Measurements from ENCODE around the gene RUNX2. TPM values are rescaled to one million over a fixed set of nuclear protein-coding genes. Genes with fewer than 3 reads are reported as not detected.

The RUNX2 gene
- total RNA-seq, 4 donors from 2014 or later, result 0.26 to 6.2 (median 2.1) TPM

DNA sequence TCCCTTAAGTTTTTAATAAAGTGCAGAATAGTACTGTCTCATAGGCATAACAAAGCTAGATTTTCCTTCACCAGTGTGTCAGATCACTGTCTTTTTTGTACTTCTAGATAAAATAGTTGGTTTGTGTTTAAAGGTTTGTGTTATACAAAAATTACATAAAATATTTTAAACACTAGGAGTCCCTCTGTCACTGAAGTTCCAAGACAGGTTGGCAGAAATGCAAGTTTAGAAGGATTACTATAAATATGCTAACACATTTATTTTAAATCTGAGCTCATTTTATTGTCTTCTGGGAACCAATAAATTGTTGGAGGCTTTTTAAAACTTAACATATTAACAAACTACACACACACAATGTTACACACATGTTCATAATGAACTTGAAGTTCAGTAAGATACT lies 30.8 kb upstream of the RUNX2 start:
- Histone ChIP-seq H3K4me1 (no peaks in the 10 kb centered on the region), H3K27ac (no peak overlapping the region), H3K27me3 (no peaks in the 10 kb centered on the region), H3K4me3 (no peak overlapping the region), H3K36me3 (no peaks in the 10 kb centered on the region), H3K9me3 (no peaks in the 10 kb centered on the region)
- intact Hi-C loops (cut with DNase I; ENCODE audit: low total_unique reads), result no loop called here
- TF ChIP-seq POLR2A (IDR thresholded peaks at IDR 0.05) (no peak), CTCF (IDR thresholded peaks at IDR 0.05) (no peak)
- no peak for DNase-seq

DNA sequence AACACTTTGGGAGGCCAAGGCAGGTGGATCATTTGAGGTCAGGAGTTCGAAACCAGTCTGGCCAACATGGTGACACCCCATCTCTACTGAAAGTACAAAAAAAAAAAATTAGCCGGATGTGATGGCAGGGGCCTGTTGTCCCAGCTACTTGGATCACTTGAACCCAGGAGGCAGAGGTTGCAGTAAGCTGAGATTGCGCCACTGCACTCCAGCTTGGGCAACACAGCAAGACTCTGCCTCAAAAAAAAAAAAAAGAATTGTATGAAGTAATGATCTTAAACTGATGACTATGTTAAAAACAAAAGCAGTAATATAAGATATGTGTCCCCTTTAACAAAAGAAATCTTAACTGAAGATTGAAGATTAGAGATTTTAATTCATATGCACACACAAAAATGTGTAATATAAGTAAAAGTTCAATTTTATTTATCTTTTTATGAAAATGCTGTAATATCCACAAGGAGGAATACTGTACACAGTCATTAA lies 29.0 kb upstream of the RUNX2 start:
- Histone ChIP-seq H3K27ac (no peak overlapping the region), H3K9me3 (no peaks in the 10 kb centered on the region), H3K4me3 (no peak overlapping the region), H3K36me3 (no peaks in the 10 kb centered on the region), H3K27me3 (no peaks in the 10 kb centered on the region), H3K4me1 (no peaks in the 10 kb centered on the region)
- DNase-seq, result no peak
- TF ChIP-seq CTCF (IDR thresholded peaks at IDR 0.05), result no peak
- no peak for TF ChIP-seq POLR2A (IDR thresholded peaks at IDR 0.05)
- intact Hi-C loops (cut with DNase I; ENCODE audit: low total_unique reads), result no loop called here

GRCh38 chr6:45300736-45301135 lies 27.4 kb upstream of the RUNX2 start:
- no peak for DNase-seq
- no peaks in the 10 kb centered on the region for H3K27me3 ChIP-seq
- no peak overlapping the region for H3K27ac ChIP-seq
- intact Hi-C loops (cut with DNase I; ENCODE audit: low total_unique reads), result no loop called here
- no peaks in the 10 kb centered on the region for H3K36me3 ChIP-seq
- no peak overlapping the region for H3K4me3 ChIP-seq
- no peaks in the 10 kb centered on the region for H3K4me1 ChIP-seq
- H3K9me3 ChIP-seq, result no peaks in the 10 kb centered on the region
- TF ChIP-seq POLR2A (IDR thresholded peaks at IDR 0.05) (no peak), CTCF (IDR thresholded peaks at IDR 0.05) (no peak)

- Histone ChIP-seq H3K9me3 (no peaks in the 10 kb centered on the region), H3K27me3 (no peaks in the 10 kb centered on the region), H3K4me3 (no peak overlapping the region), H3K27ac (no peak overlapping the region), H3K36me3 (no peaks in the 10 kb centered on the region), H3K4me1 (no peaks in the 10 kb centered on the region)
- TF ChIP-seq POLR2A (IDR thresholded peaks at IDR 0.05), result no peak
- no peak for TF ChIP-seq CTCF (IDR thresholded peaks at IDR 0.05)
- DNase-seq, result no peak
- intact Hi-C loops (cut with DNase I; ENCODE audit: low total_unique reads), result no loop called here
These were observed 26.6 kb upstream of the RUNX2 start for GRCh38 chr6:45301348-45302142.

DNA sequence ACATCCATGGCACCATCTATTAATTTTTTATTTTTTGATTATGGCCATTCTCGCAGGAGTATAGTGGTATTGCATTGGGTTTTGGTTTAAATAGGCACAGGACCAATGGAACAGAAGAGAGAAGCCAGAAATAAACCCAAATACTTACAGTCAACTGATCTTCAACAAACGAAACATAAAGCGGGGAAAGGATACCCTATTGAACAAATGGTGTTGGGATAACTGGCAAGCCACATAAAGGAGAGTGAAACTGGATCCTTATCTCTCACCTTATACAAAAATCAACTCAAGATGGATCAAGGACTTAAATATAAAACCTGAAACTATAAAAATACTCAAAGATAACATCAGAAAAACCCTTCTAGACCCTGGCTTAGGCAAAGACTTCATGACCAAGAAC lies 25.3 kb upstream of the RUNX2 start:
- Histone ChIP-seq H3K36me3 (no peaks in the 10 kb centered on the region), H3K9me3 (no peaks in the 10 kb centered on the region), H3K27ac (no peak overlapping the region), H3K4me1 (no peaks in the 10 kb centered on the region), H3K27me3 (no peaks in the 10 kb centered on the region), H3K4me3 (no peak overlapping the region)
- no peak for DNase-seq
- intact Hi-C loops (cut with DNase I; ENCODE audit: low total_unique reads), result no loop called here
- TF ChIP-seq POLR2A (IDR thresholded peaks at IDR 0.05), result no peak
- TF ChIP-seq CTCF (IDR thresholded peaks at IDR 0.05), result no peak

Measured in uterus (tissue), 4 donors.